Neural crest cell (in vitro differentiated cells): ENCODE measurements around the gene INTS1. TPM values are rescaled to one million over a fixed set of nuclear protein-coding genes. Genes with fewer than 3 reads are reported as not detected.

Source experiments
- DNase-seq: peaks from one replicate; pipeline ENCODE4 v3.0.0; 2021; ENCODE audit warnings: low read depth, mixed read lengths, low spot score
- H3K27ac Mint-ChIP-seq: one replicate; pipeline ENCODE4 v1.8.0; 2021; ENCODE audit warnings: mild to moderate bottlenecking, mixed read lengths; ENCODE audit not compliant: unreplicated experiment
- H3K27me3 Mint-ChIP-seq: 2 replicates; pipeline ENCODE4 v1.8.0; 2021; ENCODE audit warnings: low read depth, mild to moderate bottlenecking, mixed read lengths
- H3K36me3 Mint-ChIP-seq: 2 replicates; pipeline ENCODE4 v1.8.0; 2021; ENCODE audit warnings: low read depth, mild to moderate bottlenecking, mixed read lengths
- H3K4me1 Mint-ChIP-seq: 2 replicates; pipeline ENCODE4 v1.8.0; 2021; ENCODE audit warnings: mixed read lengths
- H3K4me3 Mint-ChIP-seq: one replicate; pipeline ENCODE4 v1.8.0; 2021; ENCODE audit warnings: mild to moderate bottlenecking, mixed read lengths
- H3K9me3 Mint-ChIP-seq: 2 replicates; pipeline ENCODE4 v1.8.0; 2021; ENCODE audit warnings: mixed read lengths
- CTCF ChIP-seq: fragments of 200-600 bp; sonication (generic); conservative IDR thresholded peaks from 2 replicates; pipeline ENCODE4 v1.5.0; 2021; ENCODE audit warnings: antibody characterized with exemption, mild to moderate bottlenecking
- total RNA-seq: library from RNA; stranded (reverse); gene quantifications from 2 replicates; pipeline ENCODE4 v1.2.1, GENCODE V29; 2021

Gene INTS1
- total RNA-seq, 1 donor from 2014 or later: 134 TPM

GRCh38 chr7:1433128-1433920 lies 70.9 kb downstream of the INTS1 start:
- no peak for TF ChIP-seq CTCF
- H3K27me3 Mint-ChIP-seq: peaks cover 11% of the 10 kb centered on the region
- DNase-seq: no peak
- no peaks in the 10 kb centered on the region for H3K9me3 Mint-ChIP-seq
- no peaks in the 10 kb centered on the region for H3K36me3 Mint-ChIP-seq
- H3K4me1 Mint-ChIP-seq: peaks cover 4% of the 10 kb centered on the region
- H3K4me3 Mint-ChIP-seq: no peak overlapping the region
- H3K27ac Mint-ChIP-seq: no peak overlapping the region

- peak; percentile 95 for DNase-seq
- Mint-ChIP-seq H3K4me3 (no peak overlapping the region), H3K27me3 (peaks cover 11% of the 10 kb centered on the region), H3K27ac (no peak overlapping the region), H3K36me3 (no peaks in the 10 kb centered on the region), H3K9me3 (no peaks in the 10 kb centered on the region), H3K4me1 (peaks cover 4% of the 10 kb centered on the region)
- peak; percentile 96 for TF ChIP-seq CTCF
Observed at GRCh38 chr7:1432411-1433082, 71.6 kb downstream of the INTS1 start.

GRCh38 chr7:1431634-1432380 lies 72.4 kb downstream of the INTS1 start:
- peaks cover 11% of the 10 kb centered on the region for H3K27me3 Mint-ChIP-seq
- no peaks in the 10 kb centered on the region for H3K36me3 Mint-ChIP-seq
- TF ChIP-seq CTCF: no peak
- H3K4me3 Mint-ChIP-seq: no peak overlapping the region
- DNase-seq: no peak
- no peak overlapping the region for H3K27ac Mint-ChIP-seq
- peaks cover 4% of the 10 kb centered on the region for H3K4me1 Mint-ChIP-seq
- H3K9me3 Mint-ChIP-seq: no peaks in the 10 kb centered on the region

- H3K4me3 Mint-ChIP-seq: no peak overlapping the region
- no peak overlapping the region for H3K27ac Mint-ChIP-seq
- no peaks in the 10 kb centered on the region for H3K36me3 Mint-ChIP-seq
- no peak for DNase-seq
- no peaks in the 10 kb centered on the region for H3K9me3 Mint-ChIP-seq
- H3K4me1 Mint-ChIP-seq: peaks cover 4% of the 10 kb centered on the region
- no peak for TF ChIP-seq CTCF
- peaks cover 13% of the 10 kb centered on the region for H3K27me3 Mint-ChIP-seq
Observed at GRCh38 chr7:1431226-1431625, 73.0 kb downstream of the INTS1 start.

- no peaks in the 10 kb centered on the region for H3K36me3 Mint-ChIP-seq
- H3K4me1 Mint-ChIP-seq: peaks cover 4% of the 10 kb centered on the region
- H3K9me3 Mint-ChIP-seq: no peaks in the 10 kb centered on the region
- no peak overlapping the region for H3K4me3 Mint-ChIP-seq
- H3K27me3 Mint-ChIP-seq: peaks cover 18% of the 10 kb centered on the region
- no peak for TF ChIP-seq CTCF
- DNase-seq: no peak
- H3K27ac Mint-ChIP-seq: no peak overlapping the region
Observed at GRCh38 chr7:1430056-1430845, 73.9 kb downstream of the INTS1 start.
